Trophoblast cell (in vitro differentiated cells and primary cell): ENCODE results near the gene IGSF8.

Experiments used
- DNase-seq, 2 donors: peaks; one replicate each; pipeline ENCODE4 v3.0.0-alpha.2; 2016
- H2AFZ ChIP-seq: 2 replicates; pipeline ENCODE4 v1.6.1; 2013; ENCODE audit warnings: low read length, moderate library complexity, mild to moderate bottlenecking; ENCODE audit not compliant: insufficient read depth, poor library complexity
- H2AK5ac ChIP-seq: 2 replicates; pipeline ENCODE4 v1.6.1; 2013; ENCODE audit warnings: mild to moderate bottlenecking, low read length
- H2BK120ac ChIP-seq: 2 replicates; pipeline ENCODE4 v1.6.1; 2013; ENCODE audit warnings: low read length, mild to moderate bottlenecking, moderate library complexity; ENCODE audit not compliant: insufficient read depth, poor library complexity
- H2BK12ac ChIP-seq: 2 replicates; pipeline ENCODE4 v1.6.1; 2013; ENCODE audit warnings: mild to moderate bottlenecking, low read length, moderate library complexity
- H2BK5ac ChIP-seq: 2 replicates; pipeline ENCODE4 v1.6.1; 2013; ENCODE audit warnings: low read length, low read depth, moderate library complexity, mild to moderate bottlenecking; ENCODE audit not compliant: poor library complexity
- H3K14ac ChIP-seq: 2 replicates; pipeline ENCODE4 v1.6.1; 2013; ENCODE audit warnings: mild to moderate bottlenecking, low read length
- H3K18ac ChIP-seq: 2 replicates; pipeline ENCODE4 v1.6.1; 2013; ENCODE audit warnings: mild to moderate bottlenecking, low read length
- H3K23ac ChIP-seq: 2 replicates; pipeline ENCODE4 v1.6.1; 2013; ENCODE audit warnings: low read length
- H3K27ac ChIP-seq: 2 replicates; pipeline ENCODE4 v1.5.1; 2013; ENCODE audit warnings: low read depth, mild to moderate bottlenecking, inconsistent platforms, low read length, moderate library complexity
- H3K27me3 ChIP-seq: 2 replicates; pipeline ENCODE4 v1.6.1; 2013; ENCODE audit warnings: inconsistent platforms, mild to moderate bottlenecking, low read length, moderate library complexity; ENCODE audit not compliant: insufficient read depth
- H3K36me3 ChIP-seq, 2 experiments: 1 replicate in 1 of 2; 2 replicates in 1 of 2; pipeline ENCODE4 v1.6.1; 2013; ENCODE audit warnings: low read length in 2 of 2, mild to moderate bottlenecking in 2 of 2, moderate library complexity in 1 of 2; ENCODE audit not compliant: insufficient read depth in 2 of 2, control insufficient read depth in 1 of 2
- H3K4ac ChIP-seq: 2 replicates; pipeline ENCODE4 v1.6.1; 2013; ENCODE audit warnings: low read depth, mild to moderate bottlenecking, low read length, moderate library complexity
- H3K4me1 ChIP-seq, 2 experiments: 1 replicate in 1 of 2; 2 replicates in 1 of 2; pipeline ENCODE4 v1.6.1; 2013; ENCODE audit warnings: low read length in 2 of 2, mild to moderate bottlenecking in 2 of 2, moderate library complexity in 1 of 2; ENCODE audit not compliant: insufficient read depth in 2 of 2, control insufficient read depth in 1 of 2
- H3K4me2 ChIP-seq: 2 replicates; pipeline ENCODE4 v1.6.1; 2013; ENCODE audit warnings: inconsistent platforms, mild to moderate bottlenecking, low read length, moderate library complexity
- H3K4me3 ChIP-seq: 2 replicates; pipeline ENCODE4 v1.5.1; 2013; ENCODE audit warnings: mild to moderate bottlenecking, low read depth, low read length, inconsistent platforms
- H3K79me1 ChIP-seq: one replicate; pipeline ENCODE4 v1.6.1; 2013; ENCODE audit warnings: low read length
- H3K79me2 ChIP-seq: 2 replicates; pipeline ENCODE4 v1.6.1; 2013; ENCODE audit warnings: low read length, mild to moderate bottlenecking; ENCODE audit not compliant: control insufficient read depth, insufficient read depth, poor library complexity
- H3K9ac ChIP-seq: 2 replicates; pipeline ENCODE4 v1.6.1; 2013; ENCODE audit warnings: mild to moderate bottlenecking, low read length
- H3K9me3 ChIP-seq: 2 replicates; pipeline ENCODE4 v1.6.1; 2013; ENCODE audit warnings: low read depth, mild to moderate bottlenecking, control low read depth, inconsistent platforms, low read length; ENCODE audit not compliant: insufficient read depth
- H4K12ac ChIP-seq: 2 replicates; pipeline ENCODE4 v1.6.1; 2013; ENCODE audit warnings: low read depth, mild to moderate bottlenecking, low read length, moderate library complexity
- H4K8ac ChIP-seq: 2 replicates; pipeline ENCODE4 v1.6.1; 2013; ENCODE audit warnings: low read depth, mild to moderate bottlenecking, low read length, moderate library complexity
- H4K91ac ChIP-seq: one replicate; pipeline ENCODE4 v1.6.1; 2013; ENCODE audit warnings: low read depth, mild to moderate bottlenecking, low read length, moderate library complexity
- WGBS: extraction: QIAGEN DNeasy Blood & Tissue Kit; methylation state at CpG from one replicate; pipeline ENCODE4 v1.1.7; 2013; ENCODE audit warnings: missing lambda C conversion rate; ENCODE audit not compliant: insufficient read length, insufficient coverage; ENCODE audit errors: extremely low coverage; 5-methylcytosine and 5-hydroxymethylcytosine counted together

Gene IGSF8

GRCh38 chr1:160089883-160090282 is 8.5 kb downstream of the IGSF8 start:
- Histone ChIP-seq H3K9me3 (peaks cover 3% of the 10 kb centered on the region), H3K79me1 (no peaks in the 10 kb centered on the region), H3K27ac (no peak overlapping the region), H3K4me1 (peaks cover 5 to 7% of the 10 kb centered on the region in 2 experiments), H3K27me3 (no peaks in the 10 kb centered on the region), H3K14ac (no peak overlapping the region), H4K91ac (no peak overlapping the region), H3K4me2 (no peak overlapping the region), H2AK5ac (no peak overlapping the region), H3K4ac (no peak overlapping the region), H2AFZ (no peak overlapping the region), H3K79me2 (no peaks in the 10 kb centered on the region), H3K23ac (no peak overlapping the region), H3K18ac (no peak overlapping the region), H2BK120ac (no peak overlapping the region), H3K36me3 (peaks cover 0 to 6% of the 10 kb centered on the region in 2 experiments), H2BK12ac (no peak overlapping the region), H4K12ac (no peak overlapping the region), H3K9ac (no peak overlapping the region), H4K8ac (no peak overlapping the region), H2BK5ac (no peak overlapping the region), H3K4me3 (no peak overlapping the region)
- WGBS, result no CpG with 5 or more reads among the region's 3 CpGs
- no peak for DNase-seq

GRCh38 chr1:160087118-160087662 is 11.2 kb downstream of the IGSF8 start:
- no peak overlapping the region for H3K23ac ChIP-seq
- H2AK5ac ChIP-seq, result no peak overlapping the region
- WGBS, result no CpG with 5 or more reads among the region's 12 CpGs
- no peak overlapping the region for H3K4ac ChIP-seq
- no peak overlapping the region for H2BK120ac ChIP-seq
- no peak overlapping the region for H3K4me3 ChIP-seq
- no peaks in the 10 kb centered on the region for H3K79me2 ChIP-seq
- no peak overlapping the region for H3K27ac ChIP-seq
- no peak overlapping the region for H4K12ac ChIP-seq
- no peak overlapping the region for H2BK5ac ChIP-seq
- no peak overlapping the region for H3K4me2 ChIP-seq
- H2BK12ac ChIP-seq, result no peak overlapping the region
- no peak overlapping the region for H4K8ac ChIP-seq
- peaks cover 7 to 9% of the 10 kb centered on the region in 2 experiments for H3K4me1 ChIP-seq
- H3K14ac ChIP-seq, result no peak overlapping the region
- H3K27me3 ChIP-seq, result peaks cover 2% of the 10 kb centered on the region
- peaks cover 2% of the 10 kb centered on the region for H3K9me3 ChIP-seq
- H3K9ac ChIP-seq, result no peak overlapping the region
- H2AFZ ChIP-seq, result no peak overlapping the region
- H4K91ac ChIP-seq, result no peak overlapping the region
- no peaks in the 10 kb centered on the region for H3K79me1 ChIP-seq
- peaks cover 0 to 3% of the 10 kb centered on the region in 2 experiments for H3K36me3 ChIP-seq
- DNase-seq, result no peak
- H3K18ac ChIP-seq, result no peak overlapping the region

GRCh38 chr1:160086456-160086892 is 11.9 kb downstream of the IGSF8 start:
- Histone ChIP-seq H3K23ac (no peak overlapping the region), H3K79me1 (no peaks in the 10 kb centered on the region), H3K4me1 (peaks cover 7 to 9% of the 10 kb centered on the region in 2 experiments), H3K14ac (no peak overlapping the region), H4K8ac (no peak overlapping the region), H3K36me3 (peaks cover 0 to under 1% of the 10 kb centered on the region in 2 experiments), H3K4me2 (no peak overlapping the region), H3K4me3 (no peak overlapping the region), H2BK120ac (no peak overlapping the region), H2BK5ac (no peak overlapping the region), H3K27me3 (peaks cover 5% of the 10 kb centered on the region), H2AFZ (no peak overlapping the region), H3K4ac (no peak overlapping the region), H3K9ac (no peak overlapping the region), H3K27ac (no peak overlapping the region), H3K18ac (no peak overlapping the region), H4K12ac (no peak overlapping the region), H3K9me3 (no peaks in the 10 kb centered on the region), H2BK12ac (no peak overlapping the region), H3K79me2 (no peaks in the 10 kb centered on the region), H4K91ac (no peak overlapping the region), H2AK5ac (no peak overlapping the region)
- no CpG with 5 or more reads among the region's 5 CpGs for WGBS
- no peak for DNase-seq

- WGBS, result no CpG with 5 or more reads among the region's 19 CpGs
- peaks cover 5% of the 10 kb centered on the region for H3K27me3 ChIP-seq
These were observed 12.5 kb downstream of the IGSF8 start for GRCh38 chr1:160085686-160086455.

More at GRCh38 chr1:160085686-160086455, 12.5 kb downstream of the IGSF8 start:
- Histone ChIP-seq H3K27ac (no peak overlapping the region), H3K79me2 (no peaks in the 10 kb centered on the region), H2BK12ac (no peak overlapping the region), H3K9ac (no peak overlapping the region), H3K4me3 (no peak overlapping the region), H3K9me3 (no peaks in the 10 kb centered on the region), H2AK5ac (no peak overlapping the region), H3K4me2 (no peak overlapping the region), H3K23ac (no peak overlapping the region), H4K91ac (no peak overlapping the region), H3K18ac (no peak overlapping the region), H3K4me1 (peaks cover 5 to 7% of the 10 kb centered on the region in 2 experiments), H3K14ac (no peak overlapping the region), H3K36me3 (no peaks in the 10 kb centered on the region), H4K8ac (no peak overlapping the region), H2BK120ac (no peak overlapping the region), H2BK5ac (no peak overlapping the region), H3K79me1 (no peaks in the 10 kb centered on the region), H3K4ac (no peak overlapping the region), H2AFZ (no peak overlapping the region), H4K12ac (no peak overlapping the region)
- peak; percentile 87 to 91 for DNase-seq
